ENCODE data around the gene ALG11. TPM values are rescaled to one million over a fixed set of nuclear protein-coding genes. Genes with fewer than 3 reads are reported as not detected.

ALG11 gene
- total and polyA plus RNA-seq, 4 donors = 5.4 to 34.5 (median 11.9) TPM

DNA sequence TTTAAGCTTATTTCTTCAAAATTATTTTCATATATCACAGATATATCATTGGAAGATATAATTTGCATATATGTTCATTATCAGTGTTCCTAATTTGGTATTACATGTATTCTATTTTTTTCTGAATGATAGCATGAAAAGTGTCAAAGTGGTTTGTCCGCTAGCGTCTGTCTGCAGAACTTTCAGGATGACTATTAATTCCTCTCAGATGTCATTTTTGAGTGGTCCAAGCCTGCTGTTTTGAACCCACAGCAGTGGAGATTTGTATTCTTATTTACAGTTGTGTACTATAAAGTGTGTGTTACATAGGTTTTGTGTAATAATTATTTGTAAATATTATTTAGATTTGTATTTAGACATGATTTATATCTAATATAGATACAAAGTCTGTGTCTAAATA is 20.8 kb downstream of the ALG11 start:
- no peak for DNase-seq (ENCODE audit: low spot score)
- H3K9me3 ChIP-seq (ENCODE audit: control insufficient read depth in 4 of 4, low read length in 3 of 4) = no peaks in the 10 kb centered on the region
- WGBS = 87% methylated on average over 2 of the region's 2 CpGs
- H3K9ac ChIP-seq (ENCODE audit: low read depth in 1 of 2, low read length in 2 of 2) = no peak overlapping the region
- no peaks in the 10 kb centered on the region for H3K27me3 ChIP-seq (ENCODE audit: control insufficient read depth in 4 of 4, insufficient read depth in 4 of 4, low read length in 3 of 4)
- no peak overlapping the region for H3K27ac ChIP-seq (ENCODE audit: low read depth in 1 of 2, low read length in 2 of 2)
- H3K36me3 ChIP-seq (ENCODE audit: control insufficient read depth in 4 of 4, insufficient read depth in 3 of 4, low read depth in 1 of 4, low read length in 3 of 4) = peaks cover 0 to 7% (median 1%) of the 10 kb centered on the region in 4 donors
- H3K4me3 ChIP-seq (ENCODE audit: low read depth in 1 of 3, low read length in 3 of 3) = no peak overlapping the region
- H3K4me1 ChIP-seq (ENCODE audit: control insufficient read depth in 4 of 4, insufficient read depth in 4 of 4, low read length in 3 of 4) = peaks cover 0 to 3% (median 0%) of the 10 kb centered on the region in 4 donors
- TF ChIP-seq HNF4G (IDR thresholded peaks at IDR 0.05) (no peak), EGR1 (IDR thresholded peaks at IDR 0.05; ENCODE audit: low read depth in 2 of 2) (no peak), ATF3 (IDR thresholded peaks at IDR 0.05) (no peak), MAX (IDR thresholded peaks at IDR 0.05) (no peak), JUND (IDR thresholded peaks at IDR 0.05) (no peak), RXRA (IDR thresholded peaks at IDR 0.05) (no peak), RAD21 (IDR thresholded peaks at IDR 0.05) (no peak), FOXA1 (IDR thresholded peaks at IDR 0.05) (no peak), YY1 (IDR thresholded peaks at IDR 0.05) (no peak), SP1 (IDR thresholded peaks at IDR 0.05) (no peak), HNF4A (conservative IDR thresholded peaks at IDR 0.05) (no peak), TAF1 (conservative IDR thresholded peaks at IDR 0.05) (no peak), GABPA (IDR thresholded peaks at IDR 0.05 in 1 of 2, conservative IDR thresholded peaks at IDR 0.05 in 1 of 2) (no peak), FOXA2 (IDR thresholded peaks at IDR 0.05) (no peak)
- TF ChIP-seq, protein P1, sequence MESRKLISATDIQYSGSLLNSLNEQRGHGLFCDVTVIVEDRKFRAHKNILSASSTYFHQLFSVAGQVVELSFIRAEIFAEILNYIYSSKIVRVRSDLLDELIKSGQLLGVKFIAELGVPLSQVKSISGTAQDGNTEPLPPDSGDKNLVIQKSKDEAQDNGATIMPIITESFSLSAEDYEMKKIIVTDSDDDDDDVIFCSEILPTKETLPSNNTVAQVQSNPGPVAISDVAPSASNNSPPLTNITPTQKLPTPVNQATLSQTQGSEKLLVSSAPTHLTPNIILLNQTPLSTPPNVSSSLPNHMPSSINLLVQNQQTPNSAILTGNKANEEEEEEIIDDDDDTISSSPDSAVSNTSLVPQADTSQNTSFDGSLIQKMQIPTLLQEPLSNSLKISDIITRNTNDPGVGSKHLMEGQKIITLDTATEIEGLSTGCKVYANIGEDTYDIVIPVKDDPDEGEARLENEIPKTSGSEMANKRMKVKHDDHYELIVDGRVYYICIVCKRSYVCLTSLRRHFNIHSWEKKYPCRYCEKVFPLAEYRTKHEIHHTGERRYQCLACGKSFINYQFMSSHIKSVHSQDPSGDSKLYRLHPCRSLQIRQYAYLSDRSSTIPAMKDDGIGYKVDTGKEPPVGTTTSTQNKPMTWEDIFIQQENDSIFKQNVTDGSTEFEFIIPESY (IDR thresholded peaks at IDR 0.05) = no peak
- TF ChIP-seq, protein P2, sequence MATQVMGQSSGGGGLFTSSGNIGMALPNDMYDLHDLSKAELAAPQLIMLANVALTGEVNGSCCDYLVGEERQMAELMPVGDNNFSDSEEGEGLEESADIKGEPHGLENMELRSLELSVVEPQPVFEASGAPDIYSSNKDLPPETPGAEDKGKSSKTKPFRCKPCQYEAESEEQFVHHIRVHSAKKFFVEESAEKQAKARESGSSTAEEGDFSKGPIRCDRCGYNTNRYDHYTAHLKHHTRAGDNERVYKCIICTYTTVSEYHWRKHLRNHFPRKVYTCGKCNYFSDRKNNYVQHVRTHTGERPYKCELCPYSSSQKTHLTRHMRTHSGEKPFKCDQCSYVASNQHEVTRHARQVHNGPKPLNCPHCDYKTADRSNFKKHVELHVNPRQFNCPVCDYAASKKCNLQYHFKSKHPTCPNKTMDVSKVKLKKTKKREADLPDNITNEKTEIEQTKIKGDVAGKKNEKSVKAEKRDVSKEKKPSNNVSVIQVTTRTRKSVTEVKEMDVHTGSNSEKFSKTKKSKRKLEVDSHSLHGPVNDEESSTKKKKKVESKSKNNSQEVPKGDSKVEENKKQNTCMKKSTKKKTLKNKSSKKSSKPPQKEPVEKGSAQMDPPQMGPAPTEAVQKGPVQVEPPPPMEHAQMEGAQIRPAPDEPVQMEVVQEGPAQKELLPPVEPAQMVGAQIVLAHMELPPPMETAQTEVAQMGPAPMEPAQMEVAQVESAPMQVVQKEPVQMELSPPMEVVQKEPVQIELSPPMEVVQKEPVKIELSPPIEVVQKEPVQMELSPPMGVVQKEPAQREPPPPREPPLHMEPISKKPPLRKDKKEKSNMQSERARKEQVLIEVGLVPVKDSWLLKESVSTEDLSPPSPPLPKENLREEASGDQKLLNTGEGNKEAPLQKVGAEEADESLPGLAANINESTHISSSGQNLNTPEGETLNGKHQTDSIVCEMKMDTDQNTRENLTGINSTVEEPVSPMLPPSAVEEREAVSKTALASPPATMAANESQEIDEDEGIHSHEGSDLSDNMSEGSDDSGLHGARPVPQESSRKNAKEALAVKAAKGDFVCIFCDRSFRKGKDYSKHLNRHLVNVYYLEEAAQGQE (IDR thresholded peaks at IDR 0.05) = no peak
- TF ChIP-seq, protein P3, sequence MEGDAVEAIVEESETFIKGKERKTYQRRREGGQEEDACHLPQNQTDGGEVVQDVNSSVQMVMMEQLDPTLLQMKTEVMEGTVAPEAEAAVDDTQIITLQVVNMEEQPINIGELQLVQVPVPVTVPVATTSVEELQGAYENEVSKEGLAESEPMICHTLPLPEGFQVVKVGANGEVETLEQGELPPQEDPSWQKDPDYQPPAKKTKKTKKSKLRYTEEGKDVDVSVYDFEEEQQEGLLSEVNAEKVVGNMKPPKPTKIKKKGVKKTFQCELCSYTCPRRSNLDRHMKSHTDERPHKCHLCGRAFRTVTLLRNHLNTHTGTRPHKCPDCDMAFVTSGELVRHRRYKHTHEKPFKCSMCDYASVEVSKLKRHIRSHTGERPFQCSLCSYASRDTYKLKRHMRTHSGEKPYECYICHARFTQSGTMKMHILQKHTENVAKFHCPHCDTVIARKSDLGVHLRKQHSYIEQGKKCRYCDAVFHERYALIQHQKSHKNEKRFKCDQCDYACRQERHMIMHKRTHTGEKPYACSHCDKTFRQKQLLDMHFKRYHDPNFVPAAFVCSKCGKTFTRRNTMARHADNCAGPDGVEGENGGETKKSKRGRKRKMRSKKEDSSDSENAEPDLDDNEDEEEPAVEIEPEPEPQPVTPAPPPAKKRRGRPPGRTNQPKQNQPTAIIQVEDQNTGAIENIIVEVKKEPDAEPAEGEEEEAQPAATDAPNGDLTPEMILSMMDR (IDR thresholded peaks at IDR 0.05; ENCODE audit: low read depth, low read length, missing input control) = no peak

Data from liver (tissue), 9 donors.